VCaP (cell line): Measurements from ENCODE around the gene ARRB1.
"Not testable (repeated sequence)": the region's sequence is repeated elsewhere in the genome, so short reads cannot be mapped to it uniquely, and the experiment has no call there.

Experiments used
- H3K27ac ChIP-seq: fragments of 450-650 bp; 2 replicates; pipeline ENCODE4 v1.5.1; 2017
- CTCF ChIP-seq: fragments of 450-650 bp; conservative IDR thresholded peaks from 2 replicates; pipeline ENCODE4 v1.5.1; 2017; ENCODE audit warnings: mild to moderate bottlenecking, moderate library complexity

ARRB1 gene

GRCh38 chr11:75277991-75278790, 73.3 kb downstream of the ARRB1 start:
- TF ChIP-seq CTCF, result no peak
- no peak overlapping the region for H3K27ac ChIP-seq

DNA sequence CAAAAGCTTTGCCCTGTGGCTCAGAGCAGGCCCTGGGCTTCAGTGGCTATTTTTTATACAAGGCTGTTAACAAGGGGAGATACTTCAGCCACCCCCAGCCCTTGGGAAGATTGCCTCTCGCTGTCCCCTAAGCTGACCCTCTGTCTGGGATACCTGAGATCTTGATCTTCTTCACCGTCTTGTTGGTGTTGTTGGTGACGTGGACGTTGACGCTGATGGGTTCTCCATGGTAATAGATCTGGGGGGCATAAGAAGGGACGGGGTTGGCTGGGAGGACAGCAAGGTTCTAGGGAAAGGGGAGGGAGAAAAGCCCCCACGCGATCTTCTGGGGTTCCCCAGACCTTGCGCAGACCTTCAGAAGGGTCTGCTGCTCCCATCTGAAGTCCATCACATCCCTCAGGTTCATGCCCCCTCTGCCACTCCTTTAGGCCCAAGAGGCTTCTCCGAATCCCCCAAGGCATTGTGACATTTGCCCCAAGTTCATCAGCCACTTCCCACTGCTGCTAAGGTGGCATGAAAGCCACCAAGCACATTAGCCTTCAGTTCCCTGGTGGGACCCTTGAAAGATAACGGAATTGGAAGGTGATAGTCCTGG, 74.2 kb downstream of the ARRB1 start:
- no peak overlapping the region for H3K27ac ChIP-seq
- no peak for TF ChIP-seq CTCF

DNA sequence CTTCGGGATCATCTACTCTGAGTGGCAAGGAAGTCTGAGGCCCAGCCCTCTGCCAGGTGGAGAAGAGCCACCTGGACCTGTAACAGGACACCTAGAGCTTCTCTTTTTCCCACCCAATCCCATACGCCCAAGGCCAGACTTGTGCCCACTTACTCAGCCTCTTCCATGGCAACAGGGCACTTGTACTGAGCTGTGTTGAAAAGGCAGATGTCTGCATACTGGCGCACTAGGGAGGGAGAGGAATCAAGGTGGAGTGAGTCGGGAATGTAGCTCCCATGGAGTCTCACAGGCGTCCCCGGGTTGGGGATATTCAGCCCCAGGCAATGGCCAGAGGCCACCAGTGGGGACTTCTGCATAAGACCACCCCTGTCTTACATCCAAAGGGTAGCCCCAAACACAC, 74.8 kb downstream of the ARRB1 start:
- H3K27ac ChIP-seq, result no peak overlapping the region
- no peak for TF ChIP-seq CTCF

GRCh38 chr11:75276186-75276585, 75.3 kb downstream of the ARRB1 start:
- TF ChIP-seq CTCF, result no peak
- H3K27ac ChIP-seq, result no peak overlapping the region

DNA sequence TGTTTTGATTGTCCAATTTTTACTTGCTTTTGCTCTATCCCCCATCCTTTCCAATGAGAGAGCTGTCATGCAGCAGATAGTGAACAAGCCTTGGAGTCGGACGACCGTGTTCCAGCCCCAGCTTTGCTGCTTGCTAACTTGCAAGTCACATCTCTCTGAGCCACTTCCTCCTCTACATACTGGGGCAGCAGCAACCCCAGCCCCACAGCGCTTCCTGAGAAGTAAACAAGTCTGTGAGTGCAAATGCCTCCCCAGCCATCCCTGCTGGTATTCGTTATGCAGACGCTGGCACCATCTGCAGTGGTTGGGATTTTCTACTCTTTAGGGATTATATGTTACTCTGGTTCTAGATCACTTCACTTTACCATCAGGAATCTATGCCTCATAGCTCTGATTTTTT, 75.9 kb downstream of the ARRB1 start:
- H3K27ac ChIP-seq, result no peak overlapping the region
- TF ChIP-seq CTCF, result no peak

DNA sequence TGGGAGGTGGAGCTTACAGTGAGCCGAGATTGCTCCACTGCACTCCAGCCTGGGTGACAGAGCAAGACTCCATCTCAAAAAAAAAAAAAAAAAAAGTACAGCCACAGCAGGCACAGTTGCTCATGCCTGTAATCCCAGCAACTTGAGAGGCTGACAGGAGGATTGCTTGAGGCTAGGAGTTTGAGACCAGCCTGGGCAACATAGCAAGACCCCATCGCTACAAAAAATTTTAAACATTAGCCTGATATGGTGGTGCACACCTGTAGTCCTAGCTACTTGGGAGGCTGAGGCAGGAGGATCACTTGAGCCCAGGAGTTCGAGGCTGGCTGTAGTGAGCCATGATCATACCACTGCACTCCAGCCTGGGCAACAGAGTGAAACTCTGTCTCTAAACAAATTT, 76.7 kb downstream of the ARRB1 start:
- not testable (repeated sequence) for H3K27ac ChIP-seq

- no peak for TF ChIP-seq CTCF
- no peak overlapping the region for H3K27ac ChIP-seq
Measured at GRCh38 chr11:75273411-75274391, 77.8 kb downstream of the ARRB1 start.
